GM20431 (cell line): ENCODE results near the gene STAMBP.

Experiments
- in situ Hi-C: fragments of 300-500 bp; cut with MseI, MboI; formaldehyde crosslinking; loops from one replicate; pipeline ENCODE4 v1.15.0; 2020; ENCODE audit warnings: low sequenced_read_pairs; ENCODE audit not compliant: unreplicated experiment

The STAMBP gene

GRCh38 chr2:73903949-73904613, 75.3 kb downstream of the STAMBP start:
- in situ Hi-C loops = loop anchor here (25.0 kb wide), 1 partner anchor 183 kb away; no protein-coding TSS in a partner anchor

DNA sequence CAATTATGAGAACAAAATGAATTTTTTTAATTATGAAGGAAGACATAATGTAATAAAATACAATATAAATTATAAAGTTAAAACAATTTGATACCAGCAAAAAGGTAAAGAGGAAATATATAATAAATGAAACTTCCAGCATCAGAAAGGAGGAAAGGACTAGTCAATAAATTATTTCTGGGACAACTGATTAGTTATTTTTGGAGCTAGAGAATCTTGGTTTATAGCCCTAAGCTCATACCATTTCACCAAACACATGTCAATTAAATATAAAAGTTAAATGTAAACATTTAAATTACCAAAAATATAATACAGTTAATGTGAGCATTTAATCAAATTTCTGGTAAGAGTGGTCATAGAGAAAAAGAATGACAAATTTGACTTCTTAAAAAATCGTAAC, 76.2 kb downstream of the STAMBP start:
- in situ Hi-C loops = loop anchor here (25.0 kb wide), 1 partner anchor 182 kb away; no protein-coding TSS in a partner anchor

GRCh38 chr2:73906847-73907505, 78.2 kb downstream of the STAMBP start:
- in situ Hi-C loops = loop anchor here (25.0 kb wide), 1 partner anchor 180 kb away; no protein-coding TSS in a partner anchor

GRCh38 chr2:73907840-73908452, 79.2 kb downstream of the STAMBP start:
- in situ Hi-C loops = loop anchor here (25.0 kb wide), 1 partner anchor 179 kb away; no protein-coding TSS in a partner anchor

DNA sequence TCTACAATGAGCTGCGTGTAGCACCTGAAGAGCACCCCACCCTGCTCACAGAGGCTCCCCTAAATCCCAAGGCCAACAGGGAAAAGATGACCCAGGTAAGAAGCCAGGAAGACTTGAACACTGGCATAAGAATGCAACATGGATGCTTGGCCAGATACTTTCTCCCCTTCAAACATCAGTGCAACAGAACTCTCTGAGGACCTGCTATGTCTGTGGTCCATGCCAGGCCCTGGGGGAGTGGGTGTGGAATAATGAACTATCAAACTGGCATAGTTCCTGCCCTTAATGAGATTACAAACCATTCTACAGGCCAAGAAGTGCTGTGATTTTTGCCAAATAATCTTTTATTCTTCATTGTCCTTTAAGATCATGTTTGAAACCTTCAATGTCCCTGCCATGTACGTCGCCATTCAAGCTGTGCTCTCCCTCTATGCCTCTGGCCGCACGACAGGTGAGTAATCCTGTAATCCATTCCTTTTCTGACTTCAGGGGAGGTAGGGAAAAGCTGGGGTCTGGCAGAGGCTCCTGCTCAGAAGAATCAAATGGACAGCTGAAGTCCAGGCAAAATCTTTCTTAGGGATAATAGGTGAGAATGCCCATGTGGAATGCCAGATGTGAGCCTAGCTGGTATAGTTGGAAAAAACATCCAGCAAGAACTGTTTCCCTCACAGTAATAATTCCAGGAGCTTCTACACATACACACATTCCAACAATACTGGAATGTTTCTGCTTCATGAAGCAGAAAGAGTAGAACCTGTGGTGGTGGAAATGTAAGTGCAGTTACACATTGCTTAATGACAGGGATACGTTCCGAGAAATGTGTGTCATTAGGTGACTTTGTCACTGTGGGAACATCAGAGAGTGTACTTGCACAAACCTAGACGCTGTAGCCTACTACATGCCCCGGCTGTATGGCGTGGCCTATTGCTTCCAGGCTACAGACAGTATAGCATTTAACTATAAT, 80.2 kb downstream of the STAMBP start:
- in situ Hi-C loops = loop anchor here (25.0 kb wide), 1 partner anchor 178 kb away; no protein-coding TSS in a partner anchor

DNA sequence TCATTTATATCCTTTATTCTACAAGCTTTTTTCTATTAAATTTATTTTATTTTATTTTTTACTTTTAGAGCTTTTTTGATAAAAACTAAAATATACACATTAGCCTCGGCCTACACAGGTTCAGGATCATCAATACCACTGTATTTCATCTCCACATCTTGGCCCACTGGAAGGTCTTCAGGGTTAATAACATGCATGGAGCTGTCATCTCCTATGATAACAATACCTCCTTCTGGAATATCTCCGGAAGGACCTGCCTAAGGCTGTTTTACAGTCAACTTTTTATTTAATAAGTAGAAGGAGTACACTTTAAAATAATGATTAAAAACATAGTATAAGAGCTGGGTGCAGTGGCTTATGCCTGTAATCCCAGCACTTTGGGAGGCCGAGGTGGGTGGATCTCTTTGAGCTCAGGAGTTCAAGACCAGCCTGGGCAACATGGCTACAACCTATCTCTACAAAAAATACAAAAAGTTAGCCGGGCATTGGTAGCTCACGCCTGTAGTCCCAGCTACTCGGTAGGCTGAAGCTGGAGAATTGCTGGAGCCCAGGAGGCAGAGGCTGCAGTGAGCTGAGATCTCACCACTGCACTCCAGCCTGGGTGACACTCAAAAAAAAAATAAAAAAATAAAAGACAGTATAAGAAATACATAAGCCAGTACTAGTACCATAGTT, 82.2 kb downstream of the STAMBP start:
- in situ Hi-C loops = loop anchor here (25.0 kb wide), 1 partner anchor 176 kb away; no protein-coding TSS in a partner anchor

DNA sequence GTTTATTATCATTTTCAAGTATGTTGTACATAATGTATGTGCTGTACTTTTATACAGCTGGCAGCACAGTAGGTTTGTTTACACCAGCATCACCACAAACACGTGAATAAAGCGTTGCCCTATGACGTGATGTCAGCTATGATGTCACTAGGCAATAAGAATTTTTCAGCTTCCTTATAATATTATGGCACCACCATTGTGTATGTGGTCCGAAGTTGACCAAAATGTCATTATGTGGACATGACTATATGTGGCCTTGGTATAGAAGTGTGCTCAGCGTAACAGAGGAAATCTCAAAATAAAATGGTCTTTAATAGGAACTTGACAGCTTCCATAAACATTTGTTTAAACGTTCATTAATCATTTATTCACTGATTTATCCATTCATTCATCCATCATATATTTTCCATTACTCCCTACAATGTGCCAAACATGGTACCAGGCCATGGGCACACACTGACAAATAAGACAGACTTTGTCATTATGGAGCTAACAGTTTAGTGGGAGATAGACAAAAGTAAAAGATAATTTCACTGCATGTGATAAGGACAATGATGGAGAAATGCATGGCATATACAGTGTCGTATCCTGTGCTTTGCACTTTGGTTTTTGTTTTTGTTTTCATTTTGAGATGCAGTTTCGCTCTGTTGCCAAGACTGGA, 82.9 kb downstream of the STAMBP start:
- in situ Hi-C loops = loop anchor here (25.0 kb wide), 1 partner anchor 176 kb away; no protein-coding TSS in a partner anchor

- in situ Hi-C loops = loop anchor here (25.0 kb wide), 1 partner anchor 174 kb away; no protein-coding TSS in a partner anchor
These were observed 84.8 kb downstream of the STAMBP start for GRCh38 chr2:73913414-73914054.

- in situ Hi-C loops = loop anchor here (25.0 kb wide), 1 partner anchor 173 kb away; no protein-coding TSS in a partner anchor
These were observed 85.9 kb downstream of the STAMBP start for GRCh38 chr2:73914667-73915066.

GRCh38 chr2:73915437-73915993, 86.8 kb downstream of the STAMBP start:
- in situ Hi-C loops = loop anchor here (25.0 kb wide), 1 partner anchor 172 kb away; no protein-coding TSS in a partner anchor

GRCh38 chr2:73916666-73917065, 87.9 kb downstream of the STAMBP start:
- in situ Hi-C loops = loop anchor here (25.0 kb wide), 1 partner anchor 171 kb away; no protein-coding TSS in a partner anchor

- in situ Hi-C loops = loop anchor here (25.0 kb wide), 1 partner anchor 170 kb away; no protein-coding TSS in a partner anchor
These were observed 88.5 kb downstream of the STAMBP start for GRCh38 chr2:73917296-73917695.

DNA sequence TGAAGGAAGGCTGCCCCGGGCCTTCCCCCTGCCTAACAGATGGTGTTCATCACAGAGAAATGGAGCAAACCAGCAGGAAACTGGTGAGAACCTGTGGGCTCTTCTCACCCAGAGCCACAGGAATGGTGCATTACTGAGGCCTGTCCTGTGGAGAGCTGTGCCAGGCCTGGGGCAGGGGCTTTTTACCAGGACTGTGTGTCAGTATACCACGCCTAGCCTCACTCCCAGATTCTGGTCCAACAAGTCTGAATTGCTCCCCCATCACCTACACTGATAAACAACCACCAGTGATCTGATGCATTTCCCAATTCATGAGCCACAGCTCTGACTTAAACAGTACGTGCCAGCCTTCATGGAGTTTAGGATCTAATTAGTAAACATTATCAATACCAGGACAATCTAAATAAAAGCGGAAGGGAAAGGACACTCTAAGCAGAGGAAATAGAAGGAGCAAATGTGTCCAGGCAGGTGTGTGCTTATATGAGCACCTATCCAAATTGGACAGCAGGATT, 89.0 kb downstream of the STAMBP start:
- in situ Hi-C loops = loop anchor here (25.0 kb wide), 1 partner anchor 170 kb away; no protein-coding TSS in a partner anchor

- in situ Hi-C loops = loop anchor here (25.0 kb wide), 1 partner anchor 168 kb away; no protein-coding TSS in a partner anchor
These were observed 90.1 kb downstream of the STAMBP start for GRCh38 chr2:73918856-73919255.

DNA sequence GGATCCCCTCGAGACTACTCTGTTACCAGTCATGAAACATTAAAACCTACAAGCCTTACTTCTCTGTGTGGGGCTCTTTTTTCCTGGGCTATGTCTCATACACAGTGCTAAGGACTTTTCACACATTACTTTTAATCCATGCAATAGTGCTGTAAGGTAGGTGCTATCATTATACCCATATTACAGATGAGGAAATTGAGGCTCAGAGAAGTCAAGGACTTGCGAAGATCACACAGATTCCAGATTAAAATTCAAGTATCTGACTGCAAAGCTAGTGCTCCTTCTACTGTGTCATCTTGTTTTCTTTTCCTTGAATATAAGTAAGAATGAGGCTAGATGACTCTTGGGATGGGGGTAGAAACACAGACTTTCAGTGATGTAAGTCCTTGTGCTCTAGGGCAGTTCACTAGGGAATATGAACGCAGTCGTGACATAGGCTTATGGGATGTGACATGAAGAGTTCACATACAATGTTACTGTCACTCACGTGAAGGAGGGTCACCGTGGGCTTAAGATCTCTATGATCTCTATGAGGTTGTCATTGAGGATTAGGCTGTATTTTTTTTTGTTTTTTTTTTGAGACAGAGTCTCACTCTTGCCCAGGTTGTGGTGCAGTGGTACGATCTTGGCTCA, 91.0 kb downstream of the STAMBP start:
- in situ Hi-C loops = loop anchor here (25.0 kb wide), 1 partner anchor 168 kb away; no protein-coding TSS in a partner anchor
